Mesothelial cell of epicardium (in vitro differentiated cells): ENCODE measurements around the gene ACO1. TPM values are rescaled to one million over a fixed set of nuclear protein-coding genes. Genes with fewer than 3 reads are reported as not detected.
A peak's percentile ranks its signal among the peaks of the same experiment; 100 is the strongest.

Experiments
- DNase-seq, 2 experiments: peaks; one replicate each; pipeline ENCODE4 v3.0.0; 2021; ENCODE audit warnings: low spot score in 2 of 2; ENCODE audit not compliant: unreplicated experiment in 2 of 2
- H3K27ac Mint-ChIP-seq: 2 replicates; pipeline ENCODE4 v1.8.0; 2021; ENCODE audit warnings: mixed read lengths
- H3K27me3 Mint-ChIP-seq: 2 replicates; pipeline ENCODE4 v1.8.0; 2021; ENCODE audit warnings: low read depth, mixed read lengths
- H3K36me3 Mint-ChIP-seq: 2 replicates; pipeline ENCODE4 v1.8.0; 2021; ENCODE audit warnings: mixed read lengths
- H3K4me1 Mint-ChIP-seq: 2 replicates; pipeline ENCODE4 v1.8.0; 2021; ENCODE audit warnings: mixed read lengths
- H3K4me3 Mint-ChIP-seq: 2 replicates; pipeline ENCODE4 v1.8.0; 2021; ENCODE audit warnings: mild to moderate bottlenecking, moderate library complexity, mixed read lengths
- H3K9me3 Mint-ChIP-seq: 2 replicates; pipeline ENCODE4 v1.8.0; 2021; ENCODE audit warnings: mixed read lengths
- total RNA-seq: library from RNA; stranded (reverse); gene quantifications from 3 replicates; pipeline ENCODE4 v1.2.1, GENCODE V29; 2021
- TF ChIP-seq, protein P1 (sequence below): fragments of 200-600 bp; sonication (generic); IDR thresholded peaks from one replicate; pipeline ENCODE4 v1.5.0; 2021; ENCODE audit warnings: antibody characterized with exemption; ENCODE audit not compliant: unreplicated experiment

The ACO1 gene
- total RNA-seq, 1 donor from 2014 or later, result 24.6 TPM

DNA sequence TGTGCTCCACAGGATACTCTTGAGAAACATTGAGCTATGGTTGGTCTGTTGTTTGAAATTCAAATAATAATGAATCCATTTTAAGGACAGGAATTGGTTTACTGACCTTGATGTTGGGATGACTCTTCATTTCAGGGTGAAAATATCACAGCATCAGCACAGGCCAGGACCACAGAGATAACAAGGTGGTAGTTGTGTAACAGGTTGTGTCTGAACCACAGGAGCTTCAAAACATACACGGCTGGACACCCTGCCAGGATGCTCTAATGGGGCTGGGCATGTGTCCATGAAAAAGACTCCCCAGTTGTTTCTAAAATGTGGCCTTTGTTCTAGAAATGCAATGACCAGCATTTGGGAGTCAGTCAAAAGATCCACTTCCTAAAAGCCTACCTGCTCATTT lies 69.8 kb downstream of the ACO1 start:
- Mint-ChIP-seq H3K27ac (no peak overlapping the region), H3K4me3 (no peak overlapping the region), H3K9me3 (no peaks in the 10 kb centered on the region), H3K36me3 (peaks cover 37% of the 10 kb centered on the region), H3K27me3 (no peaks in the 10 kb centered on the region), H3K4me1 (peaks cover 2% of the 10 kb centered on the region)
- TF ChIP-seq, protein P1, sequence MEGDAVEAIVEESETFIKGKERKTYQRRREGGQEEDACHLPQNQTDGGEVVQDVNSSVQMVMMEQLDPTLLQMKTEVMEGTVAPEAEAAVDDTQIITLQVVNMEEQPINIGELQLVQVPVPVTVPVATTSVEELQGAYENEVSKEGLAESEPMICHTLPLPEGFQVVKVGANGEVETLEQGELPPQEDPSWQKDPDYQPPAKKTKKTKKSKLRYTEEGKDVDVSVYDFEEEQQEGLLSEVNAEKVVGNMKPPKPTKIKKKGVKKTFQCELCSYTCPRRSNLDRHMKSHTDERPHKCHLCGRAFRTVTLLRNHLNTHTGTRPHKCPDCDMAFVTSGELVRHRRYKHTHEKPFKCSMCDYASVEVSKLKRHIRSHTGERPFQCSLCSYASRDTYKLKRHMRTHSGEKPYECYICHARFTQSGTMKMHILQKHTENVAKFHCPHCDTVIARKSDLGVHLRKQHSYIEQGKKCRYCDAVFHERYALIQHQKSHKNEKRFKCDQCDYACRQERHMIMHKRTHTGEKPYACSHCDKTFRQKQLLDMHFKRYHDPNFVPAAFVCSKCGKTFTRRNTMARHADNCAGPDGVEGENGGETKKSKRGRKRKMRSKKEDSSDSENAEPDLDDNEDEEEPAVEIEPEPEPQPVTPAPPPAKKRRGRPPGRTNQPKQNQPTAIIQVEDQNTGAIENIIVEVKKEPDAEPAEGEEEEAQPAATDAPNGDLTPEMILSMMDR, result no peak
- no peak for DNase-seq

DNA sequence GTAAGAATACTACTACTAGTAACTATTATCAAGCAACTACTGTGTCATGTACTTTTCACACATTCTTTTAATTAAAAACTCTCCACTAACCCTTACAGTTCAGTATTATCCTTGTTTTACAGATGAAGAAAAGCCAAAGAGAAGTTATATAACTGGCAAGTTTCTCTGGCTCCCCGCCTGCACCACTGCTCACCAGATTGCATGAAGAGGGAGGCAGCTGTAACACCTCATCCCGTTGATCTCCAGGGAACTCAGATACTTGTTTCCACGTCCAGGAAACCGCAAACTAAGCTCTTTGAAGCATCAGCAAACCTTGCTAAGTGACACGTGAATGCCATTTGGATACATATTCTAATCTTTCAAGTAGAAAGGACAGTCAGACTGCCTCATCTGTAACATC lies 71.3 kb downstream of the ACO1 start:
- no peaks in the 10 kb centered on the region for H3K27me3 Mint-ChIP-seq
- no peak for DNase-seq
- H3K4me3 Mint-ChIP-seq, result no peak overlapping the region
- H3K4me1 Mint-ChIP-seq, result peaks cover 2% of the 10 kb centered on the region
- no peak overlapping the region for H3K27ac Mint-ChIP-seq
- H3K9me3 Mint-ChIP-seq, result no peaks in the 10 kb centered on the region
- TF ChIP-seq, protein P1, result no peak
- H3K36me3 Mint-ChIP-seq, result peaks cover 34% of the 10 kb centered on the region

DNA sequence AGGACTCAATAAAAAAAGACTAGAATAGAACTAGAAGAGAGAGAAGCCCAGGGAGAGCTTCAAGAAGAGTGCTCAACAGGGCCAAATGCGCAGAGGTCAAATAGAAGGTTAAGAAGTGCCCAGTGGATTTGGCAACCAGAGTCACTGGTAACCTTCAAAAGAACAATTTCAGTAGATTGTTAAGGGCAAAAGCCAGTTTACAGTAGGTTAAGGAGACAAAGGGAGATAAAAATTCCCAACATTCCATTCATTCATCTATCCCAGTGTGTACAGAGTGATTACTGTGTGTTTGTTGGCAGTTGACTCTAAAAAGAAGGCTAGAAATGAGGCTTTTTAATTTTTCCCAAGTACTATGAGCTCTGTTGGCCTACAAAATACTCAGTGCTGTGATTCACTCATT lies 72.1 kb downstream of the ACO1 start:
- TF ChIP-seq, protein P1, result no peak
- H3K4me3 Mint-ChIP-seq, result no peak overlapping the region
- peaks cover 2% of the 10 kb centered on the region for H3K4me1 Mint-ChIP-seq
- H3K27ac Mint-ChIP-seq, result peak overlapping the region; percentile 10
- DNase-seq, result no peak
- H3K9me3 Mint-ChIP-seq, result no peaks in the 10 kb centered on the region
- H3K36me3 Mint-ChIP-seq, result peaks cover 28% of the 10 kb centered on the region
- H3K27me3 Mint-ChIP-seq, result no peaks in the 10 kb centered on the region

- Mint-ChIP-seq H3K9me3 (no peaks in the 10 kb centered on the region), H3K4me1 (peaks cover 5% of the 10 kb centered on the region), H3K4me3 (no peak overlapping the region), H3K27ac (no peak overlapping the region), H3K36me3 (peaks cover 27% of the 10 kb centered on the region), H3K27me3 (no peaks in the 10 kb centered on the region)
- DNase-seq, result no peak
- TF ChIP-seq, protein P1, result no peak
Observed at GRCh38 chr9:32463500-32464293, 79.3 kb downstream of the ACO1 start.

GRCh38 chr9:32468740-32469139 lies 84.3 kb downstream of the ACO1 start:
- no peak for DNase-seq
- no peak overlapping the region for H3K27ac Mint-ChIP-seq
- H3K36me3 Mint-ChIP-seq, result peaks cover 26% of the 10 kb centered on the region
- H3K4me3 Mint-ChIP-seq, result no peak overlapping the region
- peaks cover 4% of the 10 kb centered on the region for H3K4me1 Mint-ChIP-seq
- TF ChIP-seq, protein P1, result no peak
- H3K9me3 Mint-ChIP-seq, result no peaks in the 10 kb centered on the region
- no peaks in the 10 kb centered on the region for H3K27me3 Mint-ChIP-seq

DNA sequence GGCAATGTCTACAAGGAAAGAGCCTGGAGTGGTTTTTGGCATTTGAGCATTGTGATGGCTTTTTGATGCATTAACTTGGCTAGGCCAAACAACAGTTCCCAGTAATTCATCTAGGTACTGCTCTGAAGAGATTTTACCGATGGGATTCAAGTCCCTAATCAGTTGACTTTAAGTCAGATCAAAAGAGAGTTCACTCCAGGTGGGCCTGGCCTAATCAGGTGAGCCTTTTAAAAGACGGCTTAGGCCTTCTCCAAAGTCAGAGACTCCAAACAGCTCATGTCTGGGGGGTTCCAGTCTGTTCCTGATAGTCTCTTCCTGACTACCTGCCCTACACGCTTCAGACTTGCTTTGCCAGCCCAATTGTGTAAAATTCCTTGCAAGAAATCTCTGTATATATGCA lies 87.9 kb downstream of the ACO1 start:
- no peak overlapping the region for H3K4me3 Mint-ChIP-seq
- no peaks in the 10 kb centered on the region for H3K9me3 Mint-ChIP-seq
- no peak for DNase-seq
- H3K27ac Mint-ChIP-seq, result no peak overlapping the region
- TF ChIP-seq, protein P1, result no peak
- no peaks in the 10 kb centered on the region for H3K27me3 Mint-ChIP-seq
- H3K36me3 Mint-ChIP-seq, result peaks cover 26% of the 10 kb centered on the region
- no peaks in the 10 kb centered on the region for H3K4me1 Mint-ChIP-seq
